ENCODE data around the gene SFXN4. TPM values are rescaled to one million over a fixed set of nuclear protein-coding genes. Genes with fewer than 3 reads are reported as not detected.
"Not testable (repeated sequence)": the region's sequence is repeated elsewhere in the genome, so short reads cannot be mapped to it uniquely, and the experiment has no call there.

Gene SFXN4
- polyA plus RNA-seq, 4 donors: 35.4 to 63.7 (median 54.4) TPM

- H3K4me3 ChIP-seq (ENCODE audit: low read depth in 1 of 3, low read length in 3 of 3); H3K4me1 ChIP-seq (ENCODE audit: control insufficient read depth in 3 of 3, insufficient read depth in 2 of 3, low read depth in 1 of 3, low read length in 2 of 3); DNase-seq; H3K9me3 ChIP-seq (ENCODE audit: control insufficient read depth in 2 of 2, insufficient read depth in 1 of 2, low read depth in 1 of 2, low read length in 1 of 2); FAIRE-seq; H3K27ac ChIP-seq (ENCODE audit: low read depth in 1 of 3, low read length in 2 of 3); H3K27me3 ChIP-seq (ENCODE audit: control insufficient read depth in 3 of 3, insufficient read depth in 3 of 3, low read length in 3 of 3): not testable (repeated sequence)
- H3K36me3 ChIP-seq (ENCODE audit: control insufficient read depth in 3 of 3, insufficient read depth in 2 of 3, low read depth in 1 of 3, low read length in 3 of 3): peaks cover 0 to 12% (median 1%) of the 10 kb centered on the region in 3 donors
- 95 to 96% (median 96%) methylated on average over 7 of the region's 7 CpGs for WGBS, 3 donors
These were observed 15.4 kb upstream of the SFXN4 start for GRCh38 chr10:119180850-119181400.

- Histone ChIP-seq H3K36me3 (ENCODE audit: control insufficient read depth in 3 of 3, insufficient read depth in 2 of 3, low read depth in 1 of 3, low read length in 3 of 3) (peaks cover 0 to 16% (median 2%) of the 10 kb centered on the region in 3 donors), H3K4me3 (ENCODE audit: low read depth in 1 of 3, low read length in 3 of 3) (peak within 1 kb of the TSS; percentile 59 to 77 (median 67)), H3K27me3 (ENCODE audit: control insufficient read depth in 3 of 3, insufficient read depth in 3 of 3, low read length in 3 of 3) (no peaks in the 10 kb centered on the region), H3K9me3 (ENCODE audit: control insufficient read depth in 2 of 2, insufficient read depth in 1 of 2, low read depth in 1 of 2, low read length in 1 of 2) (no peaks in the 10 kb centered on the region), H3K27ac (ENCODE audit: low read depth in 1 of 3, low read length in 2 of 3) (peak within 1 kb of the TSS in 2 of 3 donors; percentile 75 to 86), H3K4me1 (ENCODE audit: control insufficient read depth in 3 of 3, insufficient read depth in 2 of 3, low read depth in 1 of 3, low read length in 2 of 3) (peaks cover 0 to 5% (median 4%) of the 10 kb centered on the region in 3 donors)
- FAIRE-seq: no peak
- WGBS, 3 donors: 0 to 1% (median 1%) methylated on average over 40 to 45 of the region's 45 CpGs
- DNase-seq: peak; percentile 85 to 96
These were observed 13.0 kb upstream of the SFXN4 start, which contains the start of gene PRDX3 for GRCh38 chr10:119178372-119179119. PRDX3 (minus strand) TSS chr10:119178812; CDS start chr10:119178790, 22 bp downstream.

GRCh38 chr10:119177708-119178371, 12.3 kb upstream of the SFXN4 start:
- Histone ChIP-seq H3K27me3 (ENCODE audit: control insufficient read depth in 3 of 3, insufficient read depth in 3 of 3, low read length in 3 of 3) (no peaks in the 10 kb centered on the region), H3K4me3 (ENCODE audit: low read depth in 1 of 3, low read length in 3 of 3) (peak overlapping the region; percentile 59 to 77 (median 67)), H3K4me1 (ENCODE audit: control insufficient read depth in 3 of 3, insufficient read depth in 2 of 3, low read depth in 1 of 3, low read length in 2 of 3) (peaks cover 0 to 5% (median 4%) of the 10 kb centered on the region in 3 donors), H3K36me3 (ENCODE audit: control insufficient read depth in 3 of 3, insufficient read depth in 2 of 3, low read depth in 1 of 3, low read length in 3 of 3) (peaks cover 0 to 22% (median 2%) of the 10 kb centered on the region in 3 donors), H3K9me3 (ENCODE audit: control insufficient read depth in 2 of 2, insufficient read depth in 1 of 2, low read depth in 1 of 2, low read length in 1 of 2) (no peaks in the 10 kb centered on the region), H3K27ac (ENCODE audit: low read depth in 1 of 3, low read length in 2 of 3) (peak overlapping the region in 2 of 3 donors; percentile 75 to 86)
- no peak for DNase-seq
- no peak for FAIRE-seq
- 3 to 11% (median 3%) methylated on average over 21 of the region's 21 CpGs for WGBS, 3 donors

DNA sequence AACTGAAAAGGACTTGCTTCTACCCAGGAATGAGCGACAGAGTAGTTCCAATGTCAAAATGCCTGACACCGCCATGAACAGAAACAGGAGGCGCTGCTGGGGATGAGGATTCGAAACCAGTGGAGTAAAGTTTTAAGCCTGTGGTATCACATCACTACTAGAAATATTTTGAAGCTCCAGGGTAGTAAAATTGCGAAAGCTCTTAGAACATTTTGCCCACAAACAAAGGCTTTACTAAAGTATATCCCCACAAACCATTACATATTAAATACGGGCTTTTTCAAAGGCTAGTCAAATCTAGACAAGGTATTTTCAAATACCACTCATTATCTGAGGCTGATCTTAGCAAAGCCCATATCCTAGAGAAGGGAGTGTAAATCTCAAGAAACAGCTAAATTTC, 10.7 kb upstream of the SFXN4 start:
- peaks cover 6 to 31% (median 7%) of the 10 kb centered on the region in 3 donors for H3K36me3 ChIP-seq (ENCODE audit: control insufficient read depth in 3 of 3, insufficient read depth in 2 of 3, low read depth in 1 of 3, low read length in 3 of 3)
- no peak overlapping the region for H3K27ac ChIP-seq (ENCODE audit: low read depth in 1 of 3, low read length in 2 of 3)
- no peaks in the 10 kb centered on the region for H3K9me3 ChIP-seq (ENCODE audit: control insufficient read depth in 2 of 2, insufficient read depth in 1 of 2, low read depth in 1 of 2, low read length in 1 of 2)
- 84 to 94% (median 88%) methylated on average over 6 of the region's 6 CpGs for WGBS, 3 donors
- H3K4me3 ChIP-seq (ENCODE audit: low read depth in 1 of 3, low read length in 3 of 3): no peak overlapping the region
- peaks cover 0 to 5% (median 4%) of the 10 kb centered on the region in 3 donors for H3K4me1 ChIP-seq (ENCODE audit: control insufficient read depth in 3 of 3, insufficient read depth in 2 of 3, low read depth in 1 of 3, low read length in 2 of 3)
- DNase-seq (no peak), FAIRE-seq (no peak)
- no peaks in the 10 kb centered on the region for H3K27me3 ChIP-seq (ENCODE audit: control insufficient read depth in 3 of 3, insufficient read depth in 3 of 3, low read length in 3 of 3)

DNA sequence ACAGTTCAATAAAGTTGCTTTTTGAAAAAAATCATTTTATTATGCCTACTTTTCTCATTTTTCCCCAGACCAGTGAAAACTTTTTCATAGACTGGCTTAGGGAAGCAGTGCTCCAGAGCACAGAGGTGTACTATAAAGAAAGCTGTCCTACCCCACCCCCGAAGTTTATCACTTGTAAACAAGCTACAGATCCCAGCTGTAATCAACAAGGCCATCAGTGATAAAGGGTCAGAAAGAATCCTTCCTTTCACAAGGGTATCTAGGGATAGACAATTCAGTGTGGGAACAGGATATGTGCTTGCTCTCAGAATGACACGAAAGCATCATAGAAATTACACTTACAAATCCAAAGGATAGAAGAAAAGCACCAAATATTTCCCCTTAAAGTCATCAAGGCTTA, 8.6 kb upstream of the SFXN4 start:
- Histone ChIP-seq H3K4me3 (ENCODE audit: low read depth in 1 of 3, low read length in 3 of 3) (no peak overlapping the region), H3K9me3 (ENCODE audit: control insufficient read depth in 2 of 2, insufficient read depth in 1 of 2, low read depth in 1 of 2, low read length in 1 of 2) (no peaks in the 10 kb centered on the region), H3K4me1 (ENCODE audit: control insufficient read depth in 3 of 3, insufficient read depth in 2 of 3, low read depth in 1 of 3, low read length in 2 of 3) (peaks cover 0 to 5% (median 3%) of the 10 kb centered on the region in 3 donors), H3K27ac (ENCODE audit: low read depth in 1 of 3, low read length in 2 of 3) (no peak overlapping the region), H3K36me3 (ENCODE audit: control insufficient read depth in 3 of 3, insufficient read depth in 2 of 3, low read depth in 1 of 3, low read length in 3 of 3) (peaks cover 6 to 44% (median 7%) of the 10 kb centered on the region in 3 donors), H3K27me3 (ENCODE audit: control insufficient read depth in 3 of 3, insufficient read depth in 3 of 3, low read length in 3 of 3) (no peaks in the 10 kb centered on the region)
- WGBS, 3 donors: 50 to 70% (median 69%) methylated on average over 2 of the region's 2 CpGs
- no peak for DNase-seq
- no peak for FAIRE-seq

GRCh38 chr10:119167041-119167440, 1.5 kb upstream of the SFXN4 start:
- DNase-seq: no peak
- Histone ChIP-seq H3K4me3 (ENCODE audit: low read depth in 1 of 3, low read length in 3 of 3) (no peak overlapping the region), H3K27ac (ENCODE audit: low read depth in 1 of 3, low read length in 2 of 3) (no peak overlapping the region), H3K36me3 (ENCODE audit: control insufficient read depth in 3 of 3, insufficient read depth in 2 of 3, low read depth in 1 of 3, low read length in 3 of 3) (peaks cover 6 to 40% (median 9%) of the 10 kb centered on the region in 3 donors), H3K4me1 (ENCODE audit: control insufficient read depth in 3 of 3, insufficient read depth in 2 of 3, low read depth in 1 of 3, low read length in 2 of 3) (peaks cover 0 to 6% (median 2%) of the 10 kb centered on the region in 3 donors), H3K27me3 (ENCODE audit: control insufficient read depth in 3 of 3, insufficient read depth in 3 of 3, low read length in 3 of 3) (no peaks in the 10 kb centered on the region), H3K9me3 (ENCODE audit: control insufficient read depth in 2 of 2, insufficient read depth in 1 of 2, low read depth in 1 of 2, low read length in 1 of 2) (no peaks in the 10 kb centered on the region)
- FAIRE-seq: no peak
- WGBS, 3 donors: 81 to 85% (median 83%) methylated on average over 8 of the region's 8 CpGs

DNA sequence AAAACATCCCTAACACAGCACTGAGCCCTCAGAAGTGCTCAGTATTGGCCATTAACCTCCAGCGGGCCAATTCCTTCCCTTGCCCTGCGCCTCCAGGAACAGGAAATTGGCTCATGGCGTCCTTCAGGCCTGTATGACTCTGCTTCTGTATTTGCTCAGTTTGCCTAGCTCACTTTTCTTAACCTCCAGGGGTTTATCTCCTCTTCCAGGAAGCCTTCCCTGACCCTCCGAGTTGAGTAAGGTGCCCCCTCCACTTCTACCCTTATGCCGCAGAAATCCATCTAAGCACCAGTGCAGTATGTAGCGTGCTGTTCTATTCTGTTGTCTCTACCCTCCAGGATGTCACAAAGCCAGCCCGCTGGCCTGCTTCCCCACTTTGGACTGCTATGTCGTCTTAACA, 1.1 kb upstream of the SFXN4 start:
- 72 to 75% (median 75%) methylated on average over 8 of the region's 8 CpGs for WGBS, 3 donors
- H3K4me3 ChIP-seq (ENCODE audit: low read depth in 1 of 3, low read length in 3 of 3): no peak overlapping the region
- peak overlapping the region in 1 of 3 donors; percentile 82 for H3K27ac ChIP-seq (ENCODE audit: low read depth in 1 of 3, low read length in 2 of 3)
- H3K27me3 ChIP-seq (ENCODE audit: control insufficient read depth in 3 of 3, insufficient read depth in 3 of 3, low read length in 3 of 3): no peaks in the 10 kb centered on the region
- peaks cover 0 to 6% (median 2%) of the 10 kb centered on the region in 3 donors for H3K4me1 ChIP-seq (ENCODE audit: control insufficient read depth in 3 of 3, insufficient read depth in 2 of 3, low read depth in 1 of 3, low read length in 2 of 3)
- FAIRE-seq: no peak
- H3K36me3 ChIP-seq (ENCODE audit: control insufficient read depth in 3 of 3, insufficient read depth in 2 of 3, low read depth in 1 of 3, low read length in 3 of 3): peaks cover 6 to 41% (median 8%) of the 10 kb centered on the region in 3 donors
- DNase-seq: no peak
- H3K9me3 ChIP-seq (ENCODE audit: control insufficient read depth in 2 of 2, insufficient read depth in 1 of 2, low read depth in 1 of 2, low read length in 1 of 2): no peaks in the 10 kb centered on the region

GRCh38 chr10:119166118-119166500, 595 bp upstream of the SFXN4 start:
- H3K27ac ChIP-seq (ENCODE audit: low read depth in 1 of 3, low read length in 2 of 3): peak overlapping the region; percentile 78 to 96 (median 82)
- H3K36me3 ChIP-seq (ENCODE audit: control insufficient read depth in 3 of 3, insufficient read depth in 2 of 3, low read depth in 1 of 3, low read length in 3 of 3): peaks cover 3 to 41% (median 7%) of the 10 kb centered on the region in 3 donors
- no peak for DNase-seq
- H3K27me3 ChIP-seq (ENCODE audit: control insufficient read depth in 3 of 3, insufficient read depth in 3 of 3, low read length in 3 of 3): no peaks in the 10 kb centered on the region
- no peaks in the 10 kb centered on the region for H3K9me3 ChIP-seq (ENCODE audit: control insufficient read depth in 2 of 2, insufficient read depth in 1 of 2, low read depth in 1 of 2, low read length in 1 of 2)
- WGBS, 3 donors: 62 to 67% (median 64%) methylated on average over 7 of the region's 7 CpGs
- peaks cover 0 to 6% (median 2%) of the 10 kb centered on the region in 3 donors for H3K4me1 ChIP-seq (ENCODE audit: control insufficient read depth in 3 of 3, insufficient read depth in 2 of 3, low read depth in 1 of 3, low read length in 2 of 3)
- peak overlapping the region; percentile 59 to 89 (median 82) for H3K4me3 ChIP-seq (ENCODE audit: low read depth in 1 of 3, low read length in 3 of 3)
- FAIRE-seq: no peak

Data from small intestine (tissue), 7 donors.